IPS-11a (cell line): ENCODE results near the gene SDHAF1.

Experiments
- H3K4me3 ChIP-seq: one replicate; pipeline ENCODE4 v1.5.1; 2013; ENCODE audit warnings: low read depth, low read length, control low read depth

The SDHAF1 gene

GRCh38 chr19:35986664-35987570 lies 8.1 kb upstream of the SDHAF1 start:
- H3K4me3 ChIP-seq: peak overlapping the region; percentile 27

GRCh38 chr19:35987571-35987896 lies 7.5 kb upstream of the SDHAF1 start:
- no peak overlapping the region for H3K4me3 ChIP-seq

- no peak overlapping the region for H3K4me3 ChIP-seq
Observed at GRCh38 chr19:35988824-35989223, 6.2 kb upstream of the SDHAF1 start.

GRCh38 chr19:35990156-35990555 lies 4.8 kb upstream of the SDHAF1 start:
- no peak overlapping the region for H3K4me3 ChIP-seq

- no peak overlapping the region for H3K4me3 ChIP-seq
Observed at GRCh38 chr19:35990771-35991730, 3.9 kb upstream of the SDHAF1 start.

- H3K4me3 ChIP-seq: no peak overlapping the region
Observed at GRCh38 chr19:35991731-35992450, 3.1 kb upstream of the SDHAF1 start.

GRCh38 chr19:35992907-35993765 lies 1.9 kb upstream of the SDHAF1 start:
- no peak overlapping the region for H3K4me3 ChIP-seq

- H3K4me3 ChIP-seq: no peak overlapping the region
Observed at GRCh38 chr19:35993923-35994598, 927 bp upstream of the SDHAF1 start.

GRCh38 chr19:35996777-35997176 lies 1.8 kb downstream of the SDHAF1 start:
- H3K4me3 ChIP-seq: no peak overlapping the region

GRCh38 chr19:36001605-36002004 lies 6.6 kb downstream of the SDHAF1 start:
- no peak overlapping the region for H3K4me3 ChIP-seq

- H3K4me3 ChIP-seq: no peak overlapping the region
Observed at GRCh38 chr19:36003284-36003683, 8.3 kb downstream of the SDHAF1 start.

- no peak overlapping the region for H3K4me3 ChIP-seq
Observed at GRCh38 chr19:36006955-36007354, 12.0 kb downstream of the SDHAF1 start.

GRCh38 chr19:36008336-36008978 lies 13.5 kb downstream of the SDHAF1 start, which contains the start of gene SYNE4:
Gene SYNE4, minus strand, starts transcription at chr19:36008813. Its CDS starts 132 bp downstream, at chr19:36008681.
- peak within 1 kb of the TSS; percentile 22 for H3K4me3 ChIP-seq

- H3K4me3 ChIP-seq: peak overlapping the region; percentile 13
Observed at GRCh38 chr19:36009220-36009619, 14.2 kb downstream of the SDHAF1 start.

GRCh38 chr19:36009633-36010379 lies 14.8 kb downstream of the SDHAF1 start:
- peak overlapping the region; percentile 4 for H3K4me3 ChIP-seq

GRCh38 chr19:36010402-36010801 lies 15.4 kb downstream of the SDHAF1 start:
- H3K4me3 ChIP-seq: no peak overlapping the region

GRCh38 chr19:36013280-36014011 lies 18.5 kb downstream of the SDHAF1 start:
- peak overlapping the region; percentile 78 for H3K4me3 ChIP-seq
